HG03159 (cell line): Measurements from ENCODE around the gene ASB18.

ENCODE experiments used
- ATAC-seq: cut with Tn5 transposase; IDR thresholded peaks from one replicate; pipeline ENCODE4 v1.9.1; 2021; ENCODE audit warnings: mild to moderate bottlenecking, moderate library complexity; ENCODE audit not compliant: unreplicated experiment

Gene ASB18

GRCh38 chr2:236164925-236165841 is 99.0 kb downstream of the ASB18 start:
- no peak for ATAC-seq

DNA sequence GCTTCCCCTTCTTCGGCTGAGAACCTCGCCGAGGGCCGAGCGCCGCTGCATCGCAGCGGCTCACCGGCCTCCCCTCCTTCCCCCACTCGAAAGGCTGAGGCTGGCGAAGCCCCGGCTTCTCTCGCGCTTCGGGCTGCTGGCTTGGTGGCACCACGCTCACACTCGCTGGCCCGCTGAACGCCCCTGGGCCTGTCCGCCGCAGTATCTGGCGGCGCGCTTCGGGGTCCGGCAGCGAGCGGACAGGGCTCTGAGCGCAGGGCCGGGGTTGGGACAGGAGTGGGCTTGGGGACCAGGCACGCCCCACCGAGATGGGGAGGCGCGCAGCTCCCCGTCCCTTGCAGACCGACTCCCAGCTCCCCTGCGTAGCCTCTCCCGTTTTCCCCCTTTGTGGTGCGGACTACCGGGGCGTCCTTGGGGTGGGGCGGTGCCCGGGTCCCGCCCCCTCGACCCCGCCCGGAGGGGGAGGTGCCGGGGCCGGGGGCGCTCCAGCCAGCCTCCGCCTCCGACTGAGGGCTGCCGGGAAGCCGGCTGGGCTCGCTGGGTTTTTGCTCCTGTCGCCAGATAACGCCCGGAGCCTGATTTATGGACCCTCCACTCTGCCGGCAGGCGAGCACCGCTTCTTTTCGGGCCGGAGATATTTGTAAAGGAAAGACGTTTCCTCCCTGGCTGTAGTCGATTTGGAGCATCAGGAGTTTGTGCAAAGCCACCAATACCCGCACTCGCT is 99.8 kb downstream of the ASB18 start:
- ATAC-seq: no peak

DNA sequence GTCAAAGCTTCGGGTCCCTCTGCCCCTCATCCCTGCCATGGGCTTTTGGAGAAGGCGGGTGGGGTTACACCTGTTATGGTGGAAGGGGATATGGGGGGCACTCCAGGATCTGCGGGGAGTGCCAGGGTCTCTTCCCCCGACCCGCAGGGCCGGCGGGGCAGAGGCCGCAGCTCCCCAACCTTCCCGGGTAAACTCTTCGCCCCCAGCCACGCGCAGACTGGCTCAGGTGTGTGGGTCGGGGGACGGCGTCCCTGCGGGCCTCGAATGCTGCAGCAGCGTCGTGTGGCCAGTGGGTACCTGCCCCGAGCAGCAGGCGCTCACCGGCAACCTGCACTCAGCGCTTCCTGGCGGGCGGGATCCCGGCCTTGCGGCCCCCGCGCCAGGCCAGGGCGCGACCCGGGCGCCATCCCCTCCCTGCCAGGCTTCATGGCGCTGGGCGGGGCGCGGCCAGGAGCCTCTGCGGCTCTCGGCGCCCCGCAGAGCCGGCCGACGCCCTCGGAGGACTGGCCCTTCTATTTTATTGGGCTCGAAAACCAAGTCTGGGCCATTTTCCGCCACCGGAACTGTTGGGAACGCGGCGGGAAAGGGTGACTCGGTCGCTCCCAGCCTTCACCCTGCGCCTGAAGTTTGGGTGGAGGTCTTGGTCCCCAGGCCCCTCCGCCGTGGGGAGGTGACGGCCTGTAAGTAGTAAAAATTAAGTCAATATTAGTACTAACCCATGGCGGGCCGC is 100.6 kb downstream of the ASB18 start:
- no peak for ATAC-seq

DNA sequence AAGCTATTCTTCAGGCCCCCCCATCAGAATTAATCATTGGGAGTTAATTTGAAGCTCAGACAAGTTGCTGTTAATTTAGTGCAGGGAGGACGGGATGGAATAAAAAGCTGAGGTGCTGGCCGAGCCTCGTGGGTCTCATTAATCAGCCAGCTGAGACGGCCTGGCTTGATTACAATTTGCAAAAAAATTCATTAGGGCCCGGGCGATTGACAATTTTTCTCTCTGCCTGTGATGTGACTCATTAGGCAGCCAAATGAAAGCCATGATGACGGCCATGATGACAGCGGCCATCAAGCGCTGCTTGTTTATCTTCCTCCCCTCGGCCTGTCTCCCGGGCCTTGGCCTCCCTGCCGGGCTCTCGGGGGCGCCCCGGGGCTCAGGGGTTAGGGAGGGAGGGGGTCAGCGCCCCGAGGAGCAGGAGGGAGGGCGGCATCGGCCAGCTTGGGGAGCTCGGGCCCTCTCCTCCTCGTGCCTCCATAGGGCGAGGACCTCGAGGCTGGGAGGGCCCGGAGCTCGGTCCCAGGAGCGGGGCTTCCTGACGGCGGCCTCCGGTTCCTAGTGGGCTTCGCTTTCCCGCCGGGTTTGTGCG is 101.2 kb downstream of the ASB18 start:
- no peak for ATAC-seq

GRCh38 chr2:236162031-236162845 is 102.0 kb downstream of the ASB18 start:
- no peak for ATAC-seq

- ATAC-seq: no peak
These were observed 102.7 kb downstream of the ASB18 start for GRCh38 chr2:236161531-236161930.

DNA sequence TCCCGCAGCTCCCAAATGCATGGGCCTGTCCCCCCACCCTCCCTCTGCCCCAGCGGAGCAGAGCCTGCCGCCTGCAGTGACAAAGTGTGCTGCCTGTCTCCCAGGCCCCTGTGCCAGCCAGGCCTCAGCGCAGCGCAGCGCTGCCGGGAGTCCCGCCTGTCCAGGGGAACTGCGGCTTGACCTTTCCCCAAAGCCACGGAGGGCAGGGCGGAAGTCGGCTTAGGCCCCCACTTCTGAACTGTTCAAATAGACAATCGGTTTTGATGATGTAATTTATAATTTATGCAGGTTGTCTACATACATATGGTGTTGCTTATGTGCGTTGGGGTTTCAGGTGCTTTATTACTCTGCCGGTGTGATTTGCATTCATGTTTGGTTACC is 103.1 kb downstream of the ASB18 start:
- ATAC-seq: no peak

- no peak for ATAC-seq
These were observed 103.7 kb downstream of the ASB18 start for GRCh38 chr2:236160366-236161081.

DNA sequence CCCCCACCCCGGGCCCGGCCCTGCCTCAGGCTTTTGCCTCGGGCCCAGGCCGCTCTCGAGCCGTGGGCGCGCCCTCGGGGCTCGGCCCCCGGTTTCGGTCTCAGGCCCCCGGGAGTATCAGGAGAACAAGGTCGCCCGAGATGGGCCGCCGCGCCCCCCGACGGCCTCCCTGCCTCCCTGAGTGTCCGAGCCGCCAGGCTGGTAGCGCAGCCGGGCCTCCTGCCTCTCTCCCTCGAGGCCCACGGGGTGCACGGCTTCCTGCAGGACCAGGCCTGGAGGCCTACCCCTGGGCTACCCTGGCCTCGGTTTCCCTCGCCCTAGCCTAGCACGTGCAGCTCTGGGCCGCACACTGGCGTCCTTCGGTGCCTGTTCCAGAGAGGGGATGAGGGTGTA is 104.4 kb downstream of the ASB18 start:
- ATAC-seq: no peak

DNA sequence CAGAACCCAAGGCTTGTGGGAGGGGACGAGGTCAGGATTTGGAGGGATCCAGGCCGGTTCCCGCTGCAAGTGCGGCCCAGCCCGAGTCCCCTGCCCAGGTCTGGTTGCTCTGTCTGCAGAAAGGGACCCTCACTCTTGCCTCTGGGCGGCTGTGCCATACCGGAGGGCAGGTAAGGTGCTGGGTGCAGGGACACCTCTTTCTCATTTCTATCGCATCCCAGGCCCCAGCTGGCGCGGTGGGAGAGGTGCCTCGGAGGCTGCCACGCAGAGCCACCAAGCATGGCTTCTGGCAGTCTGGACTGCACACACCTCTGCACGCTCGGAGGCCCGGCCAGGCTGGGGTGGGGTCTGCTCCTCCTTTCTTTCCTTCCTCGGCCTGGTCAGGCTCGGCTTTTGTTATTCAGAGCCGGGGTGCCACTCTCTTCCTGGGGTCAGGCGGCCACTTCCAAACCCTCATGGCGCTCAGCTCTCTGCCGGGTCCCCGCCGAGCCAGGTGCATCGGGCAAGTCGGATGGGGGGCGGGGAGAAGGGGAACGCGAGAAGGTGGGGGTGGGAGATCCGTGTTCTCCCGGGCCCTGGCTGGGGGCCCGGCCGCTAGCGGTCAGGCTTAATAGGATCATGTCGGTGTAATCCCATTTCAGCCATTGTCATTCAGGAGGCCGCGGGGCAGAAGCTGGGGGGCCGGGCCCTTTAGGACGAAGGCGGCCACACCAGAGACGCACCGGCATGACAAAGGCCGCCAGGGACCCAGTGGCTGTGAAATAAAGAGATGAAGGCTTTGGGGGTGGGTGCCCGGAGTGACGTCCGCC is 105.0 kb downstream of the ASB18 start:
- ATAC-seq: no peak

DNA sequence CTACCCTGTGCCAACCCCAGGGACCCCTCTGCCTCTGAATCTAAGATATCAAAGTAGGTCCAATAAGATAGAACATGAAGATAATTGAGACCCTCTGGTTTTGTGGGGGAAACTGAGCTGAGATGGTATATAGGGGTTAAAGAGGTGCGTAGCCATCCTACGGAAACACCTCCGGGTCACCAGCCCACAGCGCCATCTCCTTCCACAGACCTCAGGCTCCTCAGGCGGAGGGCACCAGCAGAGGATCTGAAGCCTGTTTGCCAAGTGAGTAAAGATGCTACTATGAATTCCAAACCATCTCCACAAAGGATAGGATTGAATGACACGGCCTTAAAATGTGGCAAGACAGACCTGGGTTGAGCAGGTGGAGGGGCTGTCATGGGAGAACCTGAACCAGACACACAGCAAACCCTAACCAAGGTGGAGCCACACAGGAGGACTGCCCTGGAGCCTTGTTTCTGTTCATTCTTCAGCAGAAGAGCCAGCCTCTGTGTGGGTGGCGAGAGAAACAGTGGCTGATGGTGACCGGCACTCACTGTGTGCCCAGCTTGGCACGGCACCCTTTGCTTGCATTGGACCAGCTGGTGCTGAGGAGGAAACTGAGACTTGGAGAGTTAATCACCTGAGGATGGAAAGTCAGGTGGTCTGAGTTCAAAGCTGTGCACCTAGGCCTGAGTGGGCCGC is 106.2 kb downstream of the ASB18 start:
- ATAC-seq: no peak

DNA sequence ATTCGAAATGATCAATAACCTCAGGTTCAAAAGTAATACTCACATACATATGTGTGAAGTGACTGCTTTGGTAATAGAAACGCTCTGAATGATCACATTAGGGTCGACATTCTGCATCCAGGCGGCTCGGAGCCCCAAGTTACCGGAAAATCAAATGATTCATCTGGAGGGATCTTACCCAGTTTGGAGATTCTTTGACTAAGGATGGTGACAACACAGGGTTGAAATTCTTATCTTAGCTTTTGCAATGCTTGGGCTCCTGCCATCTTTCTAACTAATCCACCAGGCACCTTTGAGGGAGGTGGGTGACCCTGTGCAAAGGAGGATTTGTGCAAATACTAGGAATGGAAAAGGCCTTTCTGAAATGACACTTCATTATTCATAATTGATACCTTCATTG is 106.8 kb downstream of the ASB18 start:
- ATAC-seq: no peak

DNA sequence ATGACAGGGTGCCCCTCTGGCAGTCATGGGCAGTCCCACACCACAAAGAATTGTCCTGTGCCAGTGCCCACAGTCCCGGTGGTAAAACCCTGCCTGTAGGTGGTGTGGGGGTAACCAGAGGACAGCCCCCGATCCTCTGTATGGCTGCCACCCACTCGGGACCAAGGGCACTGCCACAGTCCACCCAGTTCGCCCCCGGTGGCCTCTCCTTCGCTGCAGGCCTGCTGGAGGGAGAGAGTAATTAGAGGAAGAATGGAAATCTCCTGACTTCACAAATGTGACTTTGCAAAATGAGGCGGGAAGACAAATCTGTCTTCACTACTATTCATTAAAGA is 107.4 kb downstream of the ASB18 start:
- no peak for ATAC-seq

GRCh38 chr2:236156095-236156859 is 107.9 kb downstream of the ASB18 start:
- no peak for ATAC-seq

- ATAC-seq: no peak
These were observed 108.8 kb downstream of the ASB18 start for GRCh38 chr2:236155406-236155805.

DNA sequence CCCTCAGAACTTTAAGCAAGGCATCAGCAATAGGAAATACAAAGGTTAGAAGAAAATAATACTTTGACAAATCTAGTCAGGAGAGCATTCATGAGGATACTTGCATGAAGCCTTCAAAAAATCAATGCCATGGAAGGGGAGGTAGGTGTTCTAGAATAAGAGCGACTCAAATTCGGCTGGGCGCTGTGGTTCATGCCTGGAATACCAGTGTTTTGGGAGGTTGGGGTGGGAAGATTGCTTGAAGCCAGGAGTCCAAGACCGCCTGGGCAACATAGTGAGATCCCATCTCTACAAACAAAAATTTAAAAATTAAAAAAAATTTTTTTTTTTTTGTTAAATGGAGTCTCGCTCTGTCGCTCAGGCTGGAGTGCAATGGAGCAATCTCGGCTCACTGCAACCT is 117.8 kb downstream of the ASB18 start:
- ATAC-seq: no peak

GRCh38 chr2:236143811-236144210 is 120.4 kb downstream of the ASB18 start:
- no peak for ATAC-seq
